Pulmonary artery endothelial cell (primary cell): ENCODE data around the gene FIBIN. TPM values are rescaled to one million over a fixed set of nuclear protein-coding genes. Genes with fewer than 3 reads are reported as not detected.
"Not testable (repeated sequence)": the region's sequence is repeated elsewhere in the genome, so short reads cannot be mapped to it uniquely, and the experiment has no call there.

Experiments
- DNase-seq: peaks from one replicate; pipeline ENCODE4 v3.0.0-alpha.2; 2011; ENCODE audit warnings: low read depth, low spot score
- total RNA-seq: library from RNA; depleted of rRNA; stranded (reverse); fragments of >200 nt; gene quantifications from 2 replicates; pipeline ENCODE4 v1.2.3, GENCODE V29; 2014

FIBIN gene
- total RNA-seq, result not detected in 2 replicates

GRCh38 chr11:26993965-26994457 is at the start of gene FIBIN:
FIBIN (plus strand) TSS chr11:26994112; CDS start chr11:26994527, 415 bp downstream.
- DNase-seq, result no peak

DNA sequence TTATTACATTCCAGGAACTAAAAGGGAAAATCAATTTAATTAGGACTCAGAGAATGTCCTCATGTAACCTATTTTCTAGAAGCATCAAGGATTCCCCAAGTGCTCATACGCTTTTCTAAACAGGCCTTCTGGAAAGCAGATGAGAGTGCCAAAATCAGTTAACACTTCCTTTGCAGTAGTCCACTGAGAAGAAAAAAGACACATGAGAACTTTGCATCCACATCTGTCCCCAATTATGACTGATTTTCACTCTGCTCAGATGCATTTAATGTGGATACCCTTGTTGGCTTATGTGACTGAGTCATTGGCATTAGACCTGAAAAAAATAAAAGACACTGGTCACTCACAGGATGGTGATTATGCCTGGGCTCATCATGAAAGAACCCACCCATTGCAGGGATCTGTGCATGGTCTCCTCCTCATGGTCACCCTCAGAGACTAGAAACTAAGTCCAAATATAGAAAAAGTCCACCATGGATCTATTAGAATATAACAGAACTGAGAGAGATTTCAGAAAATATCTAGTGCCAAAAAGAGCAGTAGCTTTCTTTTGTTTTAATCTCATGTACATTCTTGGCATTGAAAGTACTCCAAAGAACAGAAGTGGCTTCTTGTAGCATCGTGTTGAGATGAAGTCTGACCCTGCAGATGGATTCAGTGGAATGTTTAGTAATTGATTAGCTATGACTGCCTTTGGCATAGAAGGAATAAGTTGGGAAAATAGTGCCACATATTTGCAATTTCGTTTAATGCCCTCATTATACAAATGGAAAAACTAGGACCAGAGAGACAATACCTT is 48.8 kb upstream of the FIBIN start:
- DNase-seq, result no peak

DNA sequence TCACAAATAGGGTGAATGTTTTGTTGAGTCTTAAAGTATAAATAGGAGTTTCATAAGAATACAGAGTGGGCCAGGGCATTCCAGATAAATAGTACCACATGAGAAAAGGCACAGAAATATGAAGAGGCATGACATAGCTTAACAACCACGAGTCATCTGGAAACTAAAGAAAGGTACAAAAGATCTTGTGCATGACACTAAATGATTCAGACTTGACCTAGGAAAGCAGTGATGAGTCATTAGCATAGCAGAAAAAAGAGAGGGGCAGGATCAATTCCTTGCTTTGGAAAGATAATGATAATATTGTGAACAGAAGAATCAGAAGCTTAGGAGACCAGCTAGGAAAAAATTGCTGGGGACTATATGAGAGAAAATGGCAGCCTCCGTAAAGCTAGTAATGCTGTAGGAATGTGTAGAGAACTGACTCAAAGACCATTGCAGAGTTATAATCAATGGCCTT is 47.6 kb upstream of the FIBIN start:
- no peak for DNase-seq

DNA sequence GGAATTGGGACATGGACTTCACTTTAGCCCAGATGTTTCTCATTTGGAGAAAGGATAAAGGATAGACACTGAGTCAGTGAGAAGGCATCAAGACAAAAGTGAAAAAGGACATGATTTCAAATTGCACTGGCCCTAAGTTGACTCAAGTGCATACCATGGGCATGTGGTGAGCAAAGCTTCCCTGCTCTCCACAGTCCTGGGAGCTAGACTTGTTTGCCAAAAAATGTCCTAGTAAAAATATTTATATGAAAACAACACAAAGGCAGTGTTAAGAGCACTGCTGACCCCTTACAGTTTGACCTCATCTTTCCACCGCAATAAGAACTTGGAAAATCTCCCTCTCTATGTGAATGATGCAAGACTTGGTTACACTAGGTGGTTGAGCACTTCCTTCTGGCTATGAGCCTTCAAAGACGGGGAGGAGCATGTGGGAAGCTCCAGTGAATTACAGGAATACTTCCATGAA is 46.5 kb upstream of the FIBIN start:
- DNase-seq, result no peak

- DNase-seq, result no peak
Measured at GRCh38 chr11:26947904-26948639, 45.8 kb upstream of the FIBIN start.

DNA sequence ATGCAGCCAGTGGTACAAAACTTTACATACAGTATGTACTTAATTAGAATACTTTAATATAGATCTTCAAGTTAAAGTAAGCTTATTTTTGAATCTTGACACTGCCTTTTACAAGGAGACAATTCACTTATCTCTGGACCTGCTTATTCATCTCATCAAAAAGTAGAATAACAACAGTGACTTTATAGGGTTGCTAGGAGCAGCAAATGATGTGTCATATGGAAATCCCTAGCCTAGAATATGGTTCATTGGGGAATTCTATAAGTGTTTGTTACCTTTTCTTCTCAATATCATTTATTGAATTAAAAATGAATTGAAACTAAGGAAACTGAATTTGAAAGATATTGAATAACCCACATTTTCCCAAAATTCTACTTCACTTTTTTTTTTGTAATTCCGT is 45.0 kb upstream of the FIBIN start:
- no peak for DNase-seq

DNA sequence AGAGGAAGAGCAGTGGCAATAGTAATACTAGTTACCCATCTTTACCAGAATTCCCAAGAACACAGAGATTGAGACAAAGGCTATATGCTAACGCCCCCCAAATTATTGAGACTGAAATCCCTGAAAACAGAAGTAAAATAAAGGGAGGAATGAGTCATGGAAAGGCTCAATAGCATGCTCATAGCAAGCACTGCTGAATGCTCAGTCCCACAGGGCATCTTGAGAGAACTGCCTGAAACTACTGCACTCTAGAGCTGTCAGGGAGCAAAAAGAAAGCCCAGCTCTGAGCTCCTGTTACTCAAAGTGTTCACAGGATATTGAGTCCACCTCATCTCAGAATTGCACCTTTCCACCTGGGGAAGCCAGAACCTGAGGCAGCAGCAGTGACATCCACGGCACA is 44.1 kb upstream of the FIBIN start:
- DNase-seq, result no peak

- DNase-seq, result no peak
Measured at GRCh38 chr11:26950260-26950719, 43.6 kb upstream of the FIBIN start.

GRCh38 chr11:26951809-26952515 is 42.0 kb upstream of the FIBIN start:
- DNase-seq, result no peak

GRCh38 chr11:26953770-26954392 is 40.0 kb upstream of the FIBIN start:
- DNase-seq, result no peak

GRCh38 chr11:26958005-26958701 is 35.8 kb upstream of the FIBIN start:
- no peak for DNase-seq

- no peak for DNase-seq
Measured at GRCh38 chr11:26958702-26959049, 35.2 kb upstream of the FIBIN start.

- DNase-seq, result no peak
Measured at GRCh38 chr11:26960281-26960680, 33.6 kb upstream of the FIBIN start.

DNA sequence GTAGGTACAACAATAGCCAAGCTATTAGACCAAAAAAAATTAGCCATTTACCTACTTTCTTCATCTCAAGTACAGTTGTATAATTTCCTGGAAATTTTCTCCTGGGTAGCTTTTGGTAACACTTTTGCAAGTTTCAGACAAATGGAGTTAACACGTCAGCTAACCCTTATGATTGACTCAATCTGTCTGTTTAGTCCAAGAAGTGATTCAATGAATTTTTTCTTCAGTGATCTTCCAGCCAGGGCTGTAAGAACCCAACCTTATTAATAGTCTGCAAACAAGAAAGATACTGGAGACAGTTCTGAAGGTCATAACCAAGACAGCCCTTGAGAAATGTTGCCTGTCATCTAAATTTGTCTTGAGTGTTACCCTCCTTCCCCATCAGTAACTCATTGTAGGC is 30.1 kb upstream of the FIBIN start:
- no peak for DNase-seq

GRCh38 chr11:26964339-26964738 is 29.6 kb upstream of the FIBIN start:
- DNase-seq, result no peak

GRCh38 chr11:26964847-26965485 is 28.9 kb upstream of the FIBIN start:
- not testable (repeated sequence) for DNase-seq

GRCh38 chr11:26971961-26972360 is 22.0 kb upstream of the FIBIN start:
- DNase-seq, result no peak

- no peak for DNase-seq
Measured at GRCh38 chr11:26974069-26974783, 19.7 kb upstream of the FIBIN start.

DNA sequence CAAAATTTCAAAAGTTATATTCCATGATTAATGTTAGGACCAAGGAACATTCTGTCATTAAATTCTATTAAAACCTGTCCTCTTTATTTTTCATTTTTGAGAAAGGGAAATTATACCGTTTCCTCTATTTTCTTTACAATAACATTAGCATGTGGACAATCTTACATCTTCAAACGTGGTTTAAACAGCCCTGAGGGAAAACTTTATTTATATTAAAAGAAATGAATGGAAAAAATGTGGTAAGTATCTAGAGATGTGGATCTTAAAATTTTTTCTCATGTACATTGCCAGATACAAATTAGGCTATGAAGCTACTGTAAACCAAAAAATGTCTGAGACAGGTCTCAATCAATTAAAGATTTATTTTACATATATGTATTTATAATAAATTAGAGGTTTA is 18.9 kb upstream of the FIBIN start:
- no peak for DNase-seq

DNA sequence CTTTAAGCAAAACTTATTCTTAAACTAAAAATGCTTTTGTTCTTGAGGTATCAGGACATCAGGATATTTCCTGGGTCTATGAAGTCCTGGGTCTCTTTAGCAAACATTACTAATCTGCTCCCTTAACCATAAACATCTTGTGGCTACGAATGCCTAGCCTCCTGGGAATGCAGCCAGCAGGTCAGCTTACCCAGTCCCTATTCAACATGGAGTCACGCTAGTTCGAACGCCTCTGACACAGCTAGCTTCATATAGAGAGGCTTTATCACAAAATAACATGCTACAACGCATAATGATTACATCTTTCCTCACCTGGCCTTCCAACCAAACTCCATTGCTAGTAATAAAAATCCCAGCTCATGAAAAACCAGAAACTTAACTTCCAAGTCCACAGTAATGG is 17.5 kb upstream of the FIBIN start:
- DNase-seq, result no peak
